GM21447 (cell line): ENCODE data around the gene DNAI1.

Experiments used
- ATAC-seq: cut with Tn5 transposase; IDR thresholded peaks from one replicate; pipeline ENCODE4 v1.9.1; 2021; ENCODE audit not compliant: unreplicated experiment

DNAI1 gene

DNA sequence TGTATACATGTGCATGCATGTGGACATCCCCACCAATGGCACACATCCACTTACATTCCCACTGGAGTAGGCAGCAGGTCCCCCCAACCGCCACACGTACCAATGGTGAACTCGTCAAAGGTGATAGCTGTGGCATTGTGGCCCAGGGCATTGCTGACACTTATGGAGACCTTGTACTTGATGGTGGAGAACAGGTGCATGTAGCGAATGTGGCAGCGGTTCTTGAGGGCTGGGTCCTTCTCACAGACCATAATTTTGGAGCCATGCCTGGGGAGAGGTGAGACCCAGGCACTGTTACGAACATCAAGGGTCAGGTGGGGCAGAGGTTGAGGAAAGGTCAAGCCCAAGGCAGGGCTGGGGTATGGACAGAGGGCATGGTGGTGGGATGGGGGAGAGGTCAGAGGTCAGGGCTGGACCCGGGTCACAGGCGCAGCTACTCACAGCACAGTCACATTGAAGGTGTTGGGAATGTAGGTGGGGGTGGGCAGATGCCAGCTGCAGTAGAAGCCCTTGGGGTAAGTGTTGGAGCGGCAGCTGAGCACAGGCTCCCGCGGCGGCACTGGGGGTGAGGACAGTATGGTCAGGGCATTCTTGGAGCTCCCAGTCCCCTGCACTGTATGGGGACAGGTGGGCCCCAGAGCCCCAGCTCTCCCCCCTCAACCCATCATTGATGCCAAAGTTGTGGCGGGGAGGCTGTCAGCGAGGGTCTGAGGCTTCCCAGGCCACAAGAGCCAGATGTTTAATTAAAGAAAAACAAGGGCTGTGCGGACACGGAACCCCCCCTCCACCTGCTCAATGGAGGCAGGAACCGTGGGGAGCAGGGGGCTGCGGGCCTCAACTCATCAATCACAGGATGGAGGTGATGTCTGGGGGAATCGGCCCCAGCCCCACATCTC is 99.1 kb downstream of the DNAI1 start:
- ATAC-seq, result no peak

DNA sequence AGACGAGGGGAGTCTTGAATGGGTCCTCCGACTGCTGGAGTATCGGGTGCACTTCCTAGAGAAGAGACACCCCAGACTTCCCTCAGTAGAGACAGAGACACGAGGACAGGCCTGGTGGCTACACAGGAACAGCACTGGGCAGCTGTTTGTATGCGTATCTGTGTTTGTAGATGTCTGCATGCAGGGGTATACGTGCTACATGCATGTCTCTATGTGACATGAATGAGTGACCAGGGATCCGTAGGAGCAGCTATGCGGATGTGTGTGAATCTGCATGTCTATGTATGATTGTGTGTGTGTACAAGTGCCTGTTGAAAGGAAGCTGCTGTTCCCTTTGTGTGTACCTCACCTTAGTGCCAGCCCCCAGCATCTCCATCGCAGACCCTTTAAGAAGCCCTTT is 99.8 kb downstream of the DNAI1 start:
- ATAC-seq, result no peak

DNA sequence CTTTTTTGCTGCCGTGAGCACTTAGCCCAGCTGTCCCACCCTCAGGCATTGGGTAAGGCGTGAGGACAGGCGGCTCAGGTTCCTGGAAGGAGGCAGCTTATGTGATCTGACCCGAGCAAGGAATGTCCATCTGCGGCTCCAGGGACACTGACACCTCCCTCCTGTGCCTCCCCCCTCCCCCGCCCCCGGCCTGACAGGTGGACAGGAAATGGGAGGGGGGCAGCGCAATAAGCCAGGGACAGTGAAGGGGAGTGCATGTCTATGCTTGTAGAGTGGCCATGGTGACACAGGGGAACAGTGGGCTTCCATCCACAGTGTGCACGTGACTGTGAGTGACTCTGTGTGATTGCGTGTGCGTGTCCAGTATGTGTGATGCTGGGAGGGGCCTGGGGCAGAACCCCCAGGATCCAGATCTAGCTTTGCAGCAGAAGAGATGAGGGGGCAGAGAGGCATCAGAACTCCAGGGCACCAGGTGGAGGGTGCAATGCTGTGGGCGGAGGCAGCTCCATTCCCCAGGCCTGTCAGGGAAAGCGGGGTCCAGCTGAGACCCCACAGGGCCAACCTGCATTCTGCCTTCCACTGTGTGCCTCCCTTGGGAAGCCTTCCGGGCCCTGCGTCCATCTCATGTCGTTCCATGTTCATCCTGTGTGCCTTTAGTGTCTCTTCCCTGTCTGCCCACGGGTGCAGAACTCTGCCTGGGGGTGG is 100.5 kb downstream of the DNAI1 start:
- no peak for ATAC-seq

DNA sequence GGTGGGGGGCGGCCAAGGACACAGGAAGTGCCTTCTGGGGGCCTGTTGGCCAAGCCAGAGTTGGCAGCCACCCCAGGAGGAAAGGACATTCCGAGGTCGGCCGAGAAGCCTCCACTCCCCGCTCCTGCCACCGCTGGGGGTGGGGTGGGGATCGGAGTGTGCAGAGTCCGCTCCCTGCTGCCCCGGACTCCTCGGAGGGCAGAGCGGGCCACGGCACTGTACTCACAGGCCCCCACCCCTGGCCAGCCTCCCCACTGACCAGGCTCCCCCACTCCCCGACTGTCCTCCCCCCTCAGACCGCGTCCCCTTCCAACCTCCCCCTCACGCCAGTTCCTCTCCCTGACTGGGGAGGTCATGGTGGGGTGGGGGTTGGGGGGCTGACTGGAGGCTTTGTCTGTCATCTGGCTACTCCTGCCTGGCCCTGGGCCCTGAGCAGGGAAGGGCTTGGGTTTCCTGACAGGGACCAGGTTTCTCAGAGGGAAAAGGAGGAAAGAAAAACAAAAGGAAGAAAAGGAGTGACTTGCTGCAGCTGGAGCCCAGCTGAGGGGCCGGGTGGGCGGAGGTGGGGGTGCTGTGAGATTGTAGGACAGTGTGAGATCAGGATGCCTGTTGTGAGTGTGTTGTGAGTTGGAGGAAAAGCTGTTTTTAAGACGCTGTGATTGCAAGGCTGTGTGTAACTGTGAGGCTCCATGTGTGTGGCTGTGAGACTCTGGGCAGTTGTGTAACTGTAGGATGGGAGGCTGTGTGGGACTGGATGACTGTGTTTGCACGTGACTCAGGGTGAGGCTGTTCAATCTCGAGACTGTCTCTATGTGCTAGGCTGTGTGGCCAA is 101.2 kb downstream of the DNAI1 start:
- no peak for ATAC-seq

DNA sequence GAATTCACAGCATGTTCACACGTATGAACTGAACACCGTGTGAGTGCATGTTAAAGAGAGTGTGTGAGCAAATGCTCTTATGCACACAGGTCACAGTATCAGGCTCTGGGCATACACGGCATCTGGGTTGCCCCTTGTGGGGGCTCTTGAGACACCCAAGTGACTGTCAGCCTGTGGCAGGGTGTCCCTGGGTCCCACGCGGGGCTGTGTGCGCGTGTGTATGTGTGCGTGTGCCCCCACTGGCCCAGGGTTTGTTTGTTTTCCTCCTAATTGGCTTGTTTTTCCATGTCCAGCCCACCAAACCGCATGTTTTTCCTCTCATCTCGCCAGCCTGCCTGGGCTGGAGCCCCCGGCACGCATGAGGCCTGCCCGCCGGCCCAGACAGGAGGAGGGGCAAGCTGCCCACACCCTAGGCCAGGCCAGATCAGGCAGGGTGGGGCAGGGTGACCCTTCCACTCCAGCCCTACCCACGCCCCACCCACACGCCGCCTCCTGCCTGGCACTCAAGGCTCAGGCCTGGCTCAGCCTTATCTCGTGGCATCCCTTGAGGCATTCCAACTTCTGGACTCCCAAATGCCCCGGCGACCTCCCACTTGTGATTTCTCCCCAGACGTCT is 102.1 kb downstream of the DNAI1 start:
- ATAC-seq, result no peak

DNA sequence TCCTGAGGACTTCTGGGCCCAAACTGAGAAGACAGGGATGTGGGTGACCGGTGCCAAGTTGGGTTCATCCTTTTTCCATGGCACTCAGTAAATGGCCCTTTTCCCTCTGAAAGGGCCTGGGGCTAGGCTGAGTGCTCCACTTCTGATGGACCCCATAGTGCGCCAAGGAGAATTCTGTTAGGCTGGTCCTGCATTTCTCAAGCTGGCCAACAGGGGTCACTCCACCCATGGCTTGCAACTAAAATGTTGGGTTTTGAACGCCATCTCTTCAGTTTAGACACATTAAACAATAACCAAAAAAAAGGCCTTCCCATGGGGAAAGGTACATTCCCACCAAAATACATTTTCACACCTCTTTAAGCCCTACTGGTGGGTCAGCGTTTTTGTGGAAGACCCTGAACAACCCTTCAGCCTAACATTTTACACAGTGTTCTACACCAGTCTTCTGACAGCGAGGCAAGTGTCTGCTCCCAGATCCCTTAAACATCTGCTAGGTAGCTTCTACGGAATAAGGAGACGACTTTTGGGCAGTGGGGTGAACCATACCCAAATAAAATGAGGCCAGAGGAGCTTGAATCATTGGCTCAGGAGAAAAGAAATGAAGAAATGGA is 103.6 kb downstream of the DNAI1 start:
- ATAC-seq, result no peak

DNA sequence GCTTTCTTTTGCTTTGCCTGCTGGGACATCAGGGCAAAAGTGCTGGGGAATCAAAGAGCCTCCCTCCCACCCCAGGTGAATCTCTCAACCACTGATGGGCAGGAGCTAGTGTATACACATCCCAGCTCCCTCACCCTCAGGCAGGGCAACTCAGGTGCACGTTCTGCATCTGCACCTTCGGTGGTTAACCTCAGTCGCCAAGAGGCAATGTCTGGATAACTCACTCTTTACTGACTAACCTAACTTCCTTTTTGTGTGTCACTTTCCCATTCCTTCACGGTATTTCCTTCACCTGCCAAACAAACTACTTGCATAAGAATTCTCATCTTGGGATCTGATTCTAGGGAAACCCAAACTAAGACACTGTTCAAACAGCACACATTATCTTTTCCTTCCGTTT is 104.7 kb downstream of the DNAI1 start:
- ATAC-seq, result no peak

DNA sequence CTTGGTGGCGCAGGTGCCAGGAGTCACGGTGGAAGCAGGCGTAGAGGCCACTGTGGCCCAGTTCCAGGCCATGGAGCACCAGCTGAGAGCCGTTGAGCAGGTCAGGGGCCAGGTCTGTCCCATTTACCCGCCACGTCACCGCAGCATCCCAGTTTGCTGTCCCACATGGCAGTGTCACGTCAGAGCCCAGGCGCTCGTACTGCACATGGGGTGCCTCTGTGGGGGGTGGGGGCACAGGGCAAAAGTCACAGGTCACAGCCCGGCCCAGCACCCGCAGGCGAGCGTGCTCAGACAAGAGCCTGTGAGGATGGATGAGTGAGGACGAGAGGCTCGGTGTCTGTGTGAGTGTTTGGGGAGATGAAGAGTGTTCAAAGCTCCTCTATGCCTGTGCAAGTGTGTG is 106.0 kb downstream of the DNAI1 start:
- no peak for ATAC-seq

DNA sequence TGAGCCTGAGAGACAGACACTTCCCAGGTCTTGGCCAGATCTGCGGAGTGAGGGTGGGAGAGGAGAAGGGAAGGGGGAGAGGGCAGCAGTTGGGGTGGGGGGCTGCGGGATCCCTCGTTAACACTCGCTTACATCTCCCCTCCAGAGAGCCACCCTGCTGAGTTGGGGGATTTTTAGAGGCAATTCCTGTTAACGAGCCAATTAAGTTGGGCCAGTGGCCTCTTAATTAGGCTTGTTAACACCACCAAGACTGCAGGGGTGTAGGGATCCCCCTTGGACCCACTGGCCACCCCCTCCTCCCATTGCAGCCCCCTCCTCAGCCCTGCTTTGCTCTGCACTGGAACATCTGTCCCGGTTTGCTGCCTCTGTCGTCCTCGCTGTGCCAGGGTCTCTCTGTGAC is 107.3 kb downstream of the DNAI1 start:
- ATAC-seq, result no peak

DNA sequence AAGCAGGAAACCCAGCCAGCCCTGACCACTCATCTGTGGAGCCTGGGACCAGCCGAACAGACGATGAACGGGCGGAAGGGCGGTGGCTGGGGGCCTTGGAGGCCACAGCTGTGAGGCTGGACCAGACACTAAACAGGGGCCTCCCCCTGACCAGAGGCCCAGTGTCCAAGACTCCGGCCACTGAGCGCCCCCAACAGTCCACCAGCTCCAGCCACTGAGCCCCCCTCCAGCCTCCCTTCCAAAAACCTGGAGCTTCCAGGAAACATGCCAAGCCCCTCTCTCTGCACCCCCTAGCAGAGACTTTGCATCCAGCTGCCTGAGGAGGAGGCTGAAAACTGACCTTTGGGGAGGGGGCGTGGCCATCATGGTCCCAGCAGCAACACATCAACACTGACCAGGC is 107.7 kb downstream of the DNAI1 start:
- ATAC-seq, result no peak

DNA sequence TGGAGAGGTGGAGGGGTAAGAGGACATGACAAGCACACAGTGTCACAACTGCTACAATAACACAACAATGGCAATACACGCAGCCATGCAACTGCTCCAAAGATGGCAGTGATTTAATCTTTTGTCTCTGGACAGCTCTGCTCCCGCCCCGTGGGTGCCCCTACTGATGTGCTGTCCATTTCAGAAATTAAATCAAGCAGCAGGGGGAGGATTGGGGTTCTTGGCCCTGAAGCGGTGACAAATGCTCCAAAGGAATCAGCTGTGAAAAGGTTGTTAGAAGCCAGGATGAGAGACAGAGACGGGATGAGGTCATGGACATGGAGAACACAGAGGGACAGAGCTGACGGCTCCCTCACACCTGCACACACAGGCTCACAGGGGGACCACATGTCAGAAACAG is 108.4 kb downstream of the DNAI1 start:
- no peak for ATAC-seq

DNA sequence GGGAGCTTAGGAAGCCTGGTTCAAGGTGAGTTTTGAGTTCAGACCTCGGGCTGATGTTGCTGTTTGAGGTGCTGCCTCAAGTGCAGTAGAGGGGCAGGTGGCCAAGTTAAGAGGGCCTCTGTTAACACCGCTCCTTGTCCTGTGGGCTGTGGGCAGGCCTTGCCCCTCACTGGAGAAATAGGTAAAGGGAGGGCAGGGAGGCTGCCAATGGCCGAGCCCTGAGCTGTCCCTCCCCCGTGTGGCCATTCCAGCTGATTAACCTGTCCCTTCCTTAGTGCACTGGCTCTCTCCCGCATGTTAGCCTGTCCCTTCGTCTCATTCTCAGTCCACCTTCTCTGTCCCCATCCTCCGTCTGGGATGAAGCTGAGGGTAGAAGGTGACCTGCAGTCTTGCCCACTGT is 109.5 kb downstream of the DNAI1 start:
- ATAC-seq, result no peak

DNA sequence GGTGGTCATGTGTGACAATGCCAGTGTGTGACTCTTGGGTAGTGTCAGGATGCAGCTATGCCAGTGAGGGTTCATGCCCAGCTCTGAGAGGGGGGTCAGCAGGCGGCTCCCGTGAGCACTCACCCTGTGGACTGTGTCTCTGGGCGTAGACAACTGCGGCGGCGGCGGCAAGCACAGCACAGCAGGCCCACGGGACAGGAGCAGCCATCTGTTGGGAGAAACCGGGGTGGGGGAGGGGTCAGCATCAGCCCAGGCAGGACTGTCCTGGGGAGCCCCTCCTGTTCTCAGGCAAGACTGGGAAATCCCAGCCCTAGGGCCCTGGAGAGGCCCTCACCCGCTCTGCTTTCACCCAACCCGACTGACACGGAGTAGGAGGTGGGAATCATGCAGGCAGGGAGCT is 110.2 kb downstream of the DNAI1 start:
- no peak for ATAC-seq

DNA sequence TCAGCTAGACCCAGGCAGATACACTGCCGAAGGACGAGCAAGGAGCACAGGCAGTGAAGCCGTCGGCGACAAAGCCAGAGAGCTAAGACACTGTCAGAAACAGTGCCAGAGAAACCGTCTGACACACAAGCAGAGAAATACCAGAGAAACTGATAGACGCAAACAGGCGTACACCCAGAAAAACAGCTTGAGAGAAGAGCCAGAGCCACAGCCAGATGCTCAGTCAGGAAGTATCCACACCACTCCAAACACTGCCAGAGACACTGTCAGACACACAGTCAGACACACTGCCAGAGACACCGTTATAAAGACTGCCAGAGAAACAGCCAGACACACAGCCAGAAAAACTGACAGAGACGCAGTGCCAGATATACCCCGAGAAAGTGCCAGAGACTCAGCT is 111.8 kb downstream of the DNAI1 start:
- no peak for ATAC-seq
